H1 (cell line): ENCODE results near the gene UGT1A10.
"Not testable (repeated sequence)": the region's sequence is repeated elsewhere in the genome, so short reads cannot be mapped to it uniquely, and the experiment has no call there.

Source experiments
- BCL11A ChIP-seq, 2 experiments: IDR thresholded peaks; one replicate each; pipeline ENCODE4 v1.6.1; 2011; ENCODE audit warnings: low read depth in 2 of 2, low read length in 2 of 2, mild to moderate bottlenecking in 2 of 2
- CEBPB ChIP-seq: IDR thresholded peaks from 2 replicates; pipeline ENCODE4 v1.6.1; 2012; ENCODE audit warnings: low read depth, low read length
- CHD1 ChIP-seq: IDR thresholded peaks from 2 replicates; pipeline ENCODE4 v1.6.1; 2012; ENCODE audit warnings: low read depth, low read length, improper control_type of control experiment
- EP300 ChIP-seq, 2 experiments: IDR thresholded peaks; 1 replicate in 1 of 2; 2 replicates in 1 of 2; pipeline ENCODE4 v1.6.1; 2011 to 2012; ENCODE audit warnings: low read depth in 2 of 2, low read length in 2 of 2, mild to moderate bottlenecking in 2 of 2, borderline replicate concordance in 1 of 2, inconsistent platforms in 1 of 2, moderate library complexity in 1 of 2
- EZH2 ChIP-seq: fragments of 200-600 bp; sonication (generic); IDR thresholded peaks from 2 replicates; pipeline ENCODE4 v1.7.1; 2012; ENCODE audit warnings: low read depth, mild to moderate bottlenecking, moderate library complexity, low read length, inconsistent platforms; ENCODE audit not compliant: severe bottlenecking
- GABPA ChIP-seq: IDR thresholded peaks from 2 replicates; pipeline ENCODE4 v1.6.1; 2011; ENCODE audit warnings: mild to moderate bottlenecking, low read length, moderate library complexity, borderline replicate concordance; ENCODE audit not compliant: insufficient read depth
- KDM5A ChIP-seq: fragments of 200-600 bp; IDR thresholded peaks from 2 replicates; pipeline ENCODE4 v1.7.1; 2012; ENCODE audit warnings: mild to moderate bottlenecking, low read length, inconsistent platforms, mixed read lengths
- POLR2A ChIP-seq, 2 experiments: IDR thresholded peaks; 1 replicate in 1 of 2; 2 replicates in 1 of 2; pipeline ENCODE4 v1.6.1; 2011; ENCODE audit warnings: low read depth in 2 of 2, low read length in 2 of 2, mild to moderate bottlenecking in 2 of 2; ENCODE audit errors: control extremely low read depth in 1 of 2
- SIX5 ChIP-seq: IDR thresholded peaks from 2 replicates; pipeline ENCODE4 v1.6.1; 2011; ENCODE audit warnings: mild to moderate bottlenecking, low read depth, low read length
- SUZ12 ChIP-seq: fragments of 200-600 bp; sonication (generic); IDR thresholded peaks from 2 replicates; pipeline ENCODE4 v1.6.1; 2012; ENCODE audit warnings: mild to moderate bottlenecking, inconsistent platforms, low read length, moderate library complexity, mixed read lengths
- TEAD4 ChIP-seq: IDR thresholded peaks from 2 replicates; pipeline ENCODE4 v1.6.1; 2012; ENCODE audit warnings: low read depth, low read length, inconsistent platforms, mixed read lengths
- TF ChIP-seq, protein P1 (sequence below), 3 experiments: IDR thresholded peaks; 1 replicate in 2 of 3; 2 replicates in 1 of 3; pipeline versions ENCODE4 v1.5.1 to v1.6.1; 2011; ENCODE audit warnings: low read length in 3 of 3, mild to moderate bottlenecking in 3 of 3, inconsistent platforms in 2 of 3, low read depth in 1 of 3, moderate library complexity in 1 of 3; ENCODE audit not compliant: insufficient read depth in 1 of 3; ENCODE audit errors: control extremely low read depth in 1 of 3
- TF ChIP-seq, protein P2 (sequence below): IDR thresholded peaks from 2 replicates; pipeline ENCODE4 v1.6.1; 2011; ENCODE audit warnings: low read depth, mild to moderate bottlenecking, low read length; ENCODE audit not compliant: insufficient read depth

DNA sequence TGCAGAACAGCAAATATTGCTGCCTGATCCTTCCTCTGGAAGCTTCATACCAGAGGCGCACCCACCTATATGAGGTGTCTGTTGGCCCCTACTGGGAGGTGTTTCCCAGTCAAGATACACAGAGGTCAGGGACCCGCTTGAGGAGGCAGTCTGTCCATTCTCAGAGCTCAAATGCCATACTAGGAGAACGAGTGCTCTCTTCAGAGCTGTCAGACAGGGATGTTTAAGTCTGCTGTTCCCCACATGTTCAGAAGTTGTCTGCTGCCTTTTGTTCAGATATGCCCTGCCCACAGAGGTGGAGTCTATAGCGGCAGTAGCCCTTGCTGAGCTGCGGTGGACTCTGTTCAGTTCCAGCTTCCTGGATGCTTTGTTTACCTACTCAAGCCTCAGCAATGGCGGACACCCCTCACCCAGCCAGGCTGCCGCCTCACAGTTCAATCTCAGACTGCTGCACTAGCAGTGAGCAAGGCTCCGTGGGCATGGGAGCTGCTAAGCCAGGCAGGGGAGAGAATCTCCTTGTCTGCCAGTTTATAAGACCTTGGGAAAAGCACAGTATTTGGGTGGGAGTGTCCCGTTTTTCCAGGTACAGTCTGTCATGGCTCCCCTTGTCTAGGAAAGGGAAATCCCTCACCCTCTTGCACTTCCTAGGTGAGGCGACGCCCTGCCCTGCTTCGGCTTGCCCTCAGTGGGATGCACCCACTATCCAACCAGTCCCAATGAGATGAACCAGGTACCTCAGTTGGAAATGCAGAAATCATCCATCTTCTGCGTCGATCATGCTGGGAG lies 100.8 kb downstream of the UGT1A10 start:
- not testable (repeated sequence) for TF ChIP-seq KDM5A; POLR2A (IDR thresholded peaks at IDR 0.05; ENCODE audit: control extremely low read depth in 1 of 2, low read depth in 2 of 2, low read length in 2 of 2); EZH2; SUZ12; TEAD4; CEBPB; GABPA; SIX5; EP300 (IDR thresholded peaks at IDR 0.05; ENCODE audit: borderline replicate concordance in 1 of 2, low read depth in 2 of 2, low read length in 2 of 2); BCL11A (IDR thresholded peaks at IDR 0.05; ENCODE audit: low read depth in 2 of 2, low read length in 2 of 2); CHD1
- TF ChIP-seq, protein P1, sequence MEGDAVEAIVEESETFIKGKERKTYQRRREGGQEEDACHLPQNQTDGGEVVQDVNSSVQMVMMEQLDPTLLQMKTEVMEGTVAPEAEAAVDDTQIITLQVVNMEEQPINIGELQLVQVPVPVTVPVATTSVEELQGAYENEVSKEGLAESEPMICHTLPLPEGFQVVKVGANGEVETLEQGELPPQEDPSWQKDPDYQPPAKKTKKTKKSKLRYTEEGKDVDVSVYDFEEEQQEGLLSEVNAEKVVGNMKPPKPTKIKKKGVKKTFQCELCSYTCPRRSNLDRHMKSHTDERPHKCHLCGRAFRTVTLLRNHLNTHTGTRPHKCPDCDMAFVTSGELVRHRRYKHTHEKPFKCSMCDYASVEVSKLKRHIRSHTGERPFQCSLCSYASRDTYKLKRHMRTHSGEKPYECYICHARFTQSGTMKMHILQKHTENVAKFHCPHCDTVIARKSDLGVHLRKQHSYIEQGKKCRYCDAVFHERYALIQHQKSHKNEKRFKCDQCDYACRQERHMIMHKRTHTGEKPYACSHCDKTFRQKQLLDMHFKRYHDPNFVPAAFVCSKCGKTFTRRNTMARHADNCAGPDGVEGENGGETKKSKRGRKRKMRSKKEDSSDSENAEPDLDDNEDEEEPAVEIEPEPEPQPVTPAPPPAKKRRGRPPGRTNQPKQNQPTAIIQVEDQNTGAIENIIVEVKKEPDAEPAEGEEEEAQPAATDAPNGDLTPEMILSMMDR (IDR thresholded peaks at IDR 0.05; ENCODE audit: control extremely low read depth in 1 of 3, insufficient read depth in 1 of 3, low read depth in 1 of 3, low read length in 3 of 3): not testable (repeated sequence)
- TF ChIP-seq, protein P2, sequence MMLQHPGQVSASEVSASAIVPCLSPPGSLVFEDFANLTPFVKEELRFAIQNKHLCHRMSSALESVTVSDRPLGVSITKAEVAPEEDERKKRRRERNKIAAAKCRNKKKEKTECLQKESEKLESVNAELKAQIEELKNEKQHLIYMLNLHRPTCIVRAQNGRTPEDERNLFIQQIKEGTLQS: not testable (repeated sequence)
